ENCODE measurements around the gene SRSF7.

DNA sequence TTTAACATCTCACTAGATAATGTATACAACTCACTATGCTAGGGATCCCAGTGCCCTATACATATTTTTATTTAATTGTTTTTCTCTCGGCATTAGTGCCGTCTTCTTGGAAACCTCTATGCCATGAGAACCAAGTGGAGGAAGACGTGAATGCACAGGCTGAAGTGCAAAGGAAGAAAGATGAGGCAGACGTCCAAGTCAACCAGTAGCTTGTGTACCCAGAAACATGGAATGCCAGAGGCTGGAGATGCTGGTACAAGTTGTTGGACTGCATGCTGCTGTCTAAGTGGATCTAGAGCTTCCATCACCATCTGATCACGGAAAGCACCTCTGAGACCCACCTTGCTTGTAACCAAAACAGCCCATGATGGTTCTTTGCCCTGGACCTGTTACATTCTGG lies 14.4 kb upstream of the SRSF7 start:
- TF ChIP-seq, protein P1, sequence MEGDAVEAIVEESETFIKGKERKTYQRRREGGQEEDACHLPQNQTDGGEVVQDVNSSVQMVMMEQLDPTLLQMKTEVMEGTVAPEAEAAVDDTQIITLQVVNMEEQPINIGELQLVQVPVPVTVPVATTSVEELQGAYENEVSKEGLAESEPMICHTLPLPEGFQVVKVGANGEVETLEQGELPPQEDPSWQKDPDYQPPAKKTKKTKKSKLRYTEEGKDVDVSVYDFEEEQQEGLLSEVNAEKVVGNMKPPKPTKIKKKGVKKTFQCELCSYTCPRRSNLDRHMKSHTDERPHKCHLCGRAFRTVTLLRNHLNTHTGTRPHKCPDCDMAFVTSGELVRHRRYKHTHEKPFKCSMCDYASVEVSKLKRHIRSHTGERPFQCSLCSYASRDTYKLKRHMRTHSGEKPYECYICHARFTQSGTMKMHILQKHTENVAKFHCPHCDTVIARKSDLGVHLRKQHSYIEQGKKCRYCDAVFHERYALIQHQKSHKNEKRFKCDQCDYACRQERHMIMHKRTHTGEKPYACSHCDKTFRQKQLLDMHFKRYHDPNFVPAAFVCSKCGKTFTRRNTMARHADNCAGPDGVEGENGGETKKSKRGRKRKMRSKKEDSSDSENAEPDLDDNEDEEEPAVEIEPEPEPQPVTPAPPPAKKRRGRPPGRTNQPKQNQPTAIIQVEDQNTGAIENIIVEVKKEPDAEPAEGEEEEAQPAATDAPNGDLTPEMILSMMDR (IDR thresholded peaks at IDR 0.05) = no peak
- TF ChIP-seq POLR2A (IDR thresholded peaks at IDR 0.05) = no peak
- TF ChIP-seq POLR2AphosphoS5 (IDR thresholded peaks at IDR 0.05; ENCODE audit: insufficient read depth in 1 of 2, low read depth in 1 of 2) = no peak
